GM21825 (cell line): ENCODE measurements around the gene SMARCB1.
A peak's percentile ranks its signal among the peaks of the same experiment; 100 is the strongest.

Source experiments
- ATAC-seq: cut with Tn5 transposase; IDR thresholded peaks from one replicate; pipeline ENCODE4 v1.9.1; 2021; ENCODE audit warnings: mild to moderate bottlenecking, moderate library complexity; ENCODE audit not compliant: unreplicated experiment

Gene SMARCB1

DNA sequence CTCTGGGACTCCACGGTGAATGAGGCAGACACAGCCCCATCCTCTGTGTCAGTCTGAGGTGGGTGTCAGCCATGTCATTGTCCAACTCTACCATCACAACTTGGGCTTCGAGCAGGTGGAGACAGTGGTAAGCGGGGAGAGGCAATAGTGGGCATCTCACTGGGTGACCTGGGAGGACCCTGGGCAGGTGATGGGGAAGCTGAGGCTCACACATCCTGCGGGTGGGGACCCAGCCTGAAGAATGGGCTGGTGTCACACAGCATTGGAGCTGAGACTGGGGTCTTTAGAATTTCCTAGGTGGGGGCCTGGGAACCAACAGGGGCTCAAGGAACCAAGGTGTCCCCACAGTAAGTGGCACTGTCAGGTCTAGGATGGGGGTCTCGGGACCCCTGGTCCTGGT lies 7.0 kb upstream of the SMARCB1 start:
- ATAC-seq, result no peak

DNA sequence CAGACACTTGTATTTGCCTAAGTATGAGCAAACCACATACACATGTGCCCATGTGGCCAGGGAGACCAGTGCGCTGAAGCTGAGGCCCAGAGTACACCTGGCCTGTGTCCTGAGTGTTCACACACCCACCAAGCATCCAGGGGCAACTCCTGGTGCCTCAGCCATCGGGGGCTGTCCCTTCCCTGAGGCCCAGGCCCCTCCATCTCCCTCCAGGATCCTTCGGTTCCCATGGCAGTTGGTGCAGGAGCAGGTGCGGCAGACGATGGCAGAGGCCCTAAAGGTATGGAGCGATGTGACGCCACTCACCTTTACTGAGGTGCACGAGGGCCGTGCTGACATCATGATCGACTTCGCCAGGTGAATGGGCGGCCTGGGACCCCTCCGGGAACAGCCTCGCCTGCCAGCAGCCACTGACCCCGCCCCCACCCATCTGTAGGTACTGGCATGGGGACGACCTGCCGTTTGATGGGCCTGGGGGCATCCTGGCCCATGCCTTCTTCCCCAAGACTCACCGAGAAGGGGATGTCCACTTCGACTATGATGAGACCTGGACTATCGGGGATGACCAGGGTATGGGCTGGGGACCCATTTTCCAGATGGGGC lies 6.5 kb upstream of the SMARCB1 start:
- no peak for ATAC-seq

DNA sequence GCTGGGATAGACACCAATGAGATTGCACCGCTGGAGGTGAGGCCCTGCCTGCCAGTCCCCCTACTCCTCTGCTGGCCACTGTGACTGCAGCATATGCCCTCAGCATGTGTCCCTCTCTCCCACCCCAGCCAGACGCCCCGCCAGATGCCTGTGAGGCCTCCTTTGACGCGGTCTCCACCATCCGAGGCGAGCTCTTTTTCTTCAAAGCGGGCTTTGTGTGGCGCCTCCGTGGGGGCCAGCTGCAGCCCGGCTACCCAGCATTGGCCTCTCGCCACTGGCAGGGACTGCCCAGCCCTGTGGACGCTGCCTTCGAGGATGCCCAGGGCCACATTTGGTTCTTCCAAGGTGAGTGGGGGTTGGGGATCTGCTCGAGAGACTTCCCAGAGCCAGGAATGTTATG lies 5.7 kb upstream of the SMARCB1 start:
- no peak for ATAC-seq

DNA sequence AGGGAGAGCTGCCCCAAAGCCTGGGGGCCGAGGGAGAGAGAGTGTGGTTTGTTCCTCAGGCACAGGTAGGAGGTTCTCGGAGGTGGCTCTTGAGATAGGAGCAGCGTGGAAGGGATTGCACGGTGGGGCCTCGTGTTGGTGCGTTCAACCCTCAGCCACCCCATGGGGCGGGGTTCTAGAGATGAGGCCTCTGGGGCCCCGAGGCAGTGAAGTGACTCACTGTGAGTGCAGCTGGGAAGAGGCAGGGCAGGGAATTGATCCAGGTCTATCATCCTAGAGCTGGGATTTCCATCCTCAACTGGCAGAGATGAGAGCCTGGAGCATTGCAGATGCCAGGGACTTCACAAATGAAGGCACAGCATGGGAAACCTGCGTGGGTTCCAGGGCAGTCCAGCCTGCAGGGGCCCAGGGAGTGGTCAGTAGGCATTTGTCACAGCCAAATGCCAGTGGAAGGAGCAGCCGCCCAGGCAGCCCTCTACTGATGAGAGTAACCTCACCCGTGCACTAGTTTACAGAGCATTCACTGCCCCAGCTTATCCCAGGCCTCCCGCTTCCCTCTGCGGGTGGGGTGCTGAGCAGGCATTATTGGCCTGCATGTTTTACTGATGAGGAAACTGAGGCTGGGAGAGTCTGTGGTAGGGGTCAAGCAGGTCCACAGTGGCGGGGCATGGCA lies 5.1 kb upstream of the SMARCB1 start:
- no peak for ATAC-seq

DNA sequence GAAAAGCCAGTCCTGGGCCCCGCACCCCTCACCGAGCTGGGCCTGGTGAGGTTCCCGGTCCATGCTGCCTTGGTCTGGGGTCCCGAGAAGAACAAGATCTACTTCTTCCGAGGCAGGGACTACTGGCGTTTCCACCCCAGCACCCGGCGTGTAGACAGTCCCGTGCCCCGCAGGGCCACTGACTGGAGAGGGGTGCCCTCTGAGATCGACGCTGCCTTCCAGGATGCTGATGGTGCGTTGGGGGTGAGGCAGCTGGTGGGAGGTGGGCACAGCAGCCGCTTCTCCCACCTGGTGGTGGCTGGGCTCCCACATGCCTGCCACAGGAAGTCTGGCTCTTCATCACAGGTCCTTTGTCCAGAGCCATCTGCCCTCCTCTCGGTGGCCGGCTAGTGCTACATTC lies 4.5 kb upstream of the SMARCB1 start:
- no peak for ATAC-seq

DNA sequence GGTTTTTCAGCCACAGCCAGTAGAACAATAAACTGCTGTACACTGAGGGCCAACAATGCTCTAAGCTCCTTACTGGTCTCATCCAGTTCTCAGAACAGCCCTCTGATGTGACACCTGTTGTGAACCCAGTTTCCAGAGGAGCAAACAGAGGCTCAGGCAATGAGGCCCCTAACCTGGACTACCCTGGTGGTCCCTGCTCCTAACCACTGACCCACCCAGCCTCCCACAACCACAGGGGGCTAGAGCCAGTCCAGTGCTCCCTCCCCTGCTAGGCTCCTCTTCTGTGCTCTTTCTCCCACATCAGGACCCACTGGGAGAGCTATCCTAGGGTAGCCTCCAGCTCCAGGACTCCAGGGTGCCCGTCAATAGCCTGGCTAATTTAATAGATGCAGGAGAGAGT lies 4.1 kb upstream of the SMARCB1 start:
- no peak for ATAC-seq

DNA sequence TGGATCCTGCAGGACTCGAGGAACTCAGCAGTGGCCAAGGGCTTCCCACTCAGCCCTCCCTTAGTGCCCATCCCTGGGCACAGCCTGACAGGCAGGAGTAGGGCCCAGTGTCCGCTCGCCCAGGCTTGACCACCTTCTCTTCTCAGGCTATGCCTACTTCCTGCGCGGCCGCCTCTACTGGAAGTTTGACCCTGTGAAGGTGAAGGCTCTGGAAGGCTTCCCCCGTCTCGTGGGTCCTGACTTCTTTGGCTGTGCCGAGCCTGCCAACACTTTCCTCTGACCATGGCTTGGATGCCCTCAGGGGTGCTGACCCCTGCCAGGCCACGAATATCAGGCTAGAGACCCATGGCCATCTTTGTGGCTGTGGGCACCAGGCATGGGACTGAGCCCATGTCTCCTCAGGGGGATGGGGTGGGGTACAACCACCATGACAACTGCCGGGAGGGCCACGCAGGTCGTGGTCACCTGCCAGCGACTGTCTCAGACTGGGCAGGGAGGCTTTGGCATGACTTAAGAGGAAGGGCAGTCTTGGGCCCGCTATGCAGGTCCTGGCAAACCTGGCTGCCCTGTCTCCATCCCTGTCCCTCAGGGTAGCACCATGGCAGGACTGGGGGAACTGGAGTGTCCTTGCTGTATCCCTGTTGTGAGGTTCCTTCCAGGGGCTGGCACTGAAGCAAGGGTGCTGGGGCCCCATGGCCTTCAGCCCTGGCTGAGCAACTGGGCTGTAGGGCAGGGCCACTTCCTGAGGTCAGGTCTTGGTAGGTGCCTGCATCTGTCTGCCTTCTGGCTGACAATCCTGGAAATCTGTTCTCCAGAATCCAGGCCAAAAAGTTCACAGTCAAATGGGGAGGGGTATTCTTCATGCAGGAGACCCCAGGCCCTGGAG lies 3.3 kb upstream of the SMARCB1 start:
- no peak for ATAC-seq

DNA sequence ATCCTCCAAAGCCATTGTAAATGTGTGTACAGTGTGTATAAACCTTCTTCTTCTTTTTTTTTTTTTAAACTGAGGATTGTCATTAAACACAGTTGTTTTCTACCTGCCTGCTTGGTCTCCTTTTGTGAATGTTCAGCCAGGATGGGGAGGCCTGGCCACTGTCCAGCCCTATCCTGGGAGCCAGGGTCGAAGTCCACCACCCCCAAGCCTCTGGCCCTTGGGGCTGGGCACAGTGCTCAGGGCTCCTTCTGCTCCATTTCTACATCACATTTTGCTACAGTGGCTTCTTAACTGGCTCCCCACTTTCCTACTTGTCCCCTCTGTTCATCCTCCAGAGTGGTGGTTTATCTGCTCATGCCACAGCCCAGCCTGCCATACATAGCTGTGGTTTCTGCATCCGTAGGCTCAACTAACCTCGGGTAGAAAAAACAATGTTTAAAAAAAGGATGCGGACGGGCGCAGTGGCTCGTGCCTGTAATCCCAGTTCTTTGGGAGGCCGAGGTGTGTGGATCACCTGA lies 2.5 kb upstream of the SMARCB1 start:
- ATAC-seq, result no peak

DNA sequence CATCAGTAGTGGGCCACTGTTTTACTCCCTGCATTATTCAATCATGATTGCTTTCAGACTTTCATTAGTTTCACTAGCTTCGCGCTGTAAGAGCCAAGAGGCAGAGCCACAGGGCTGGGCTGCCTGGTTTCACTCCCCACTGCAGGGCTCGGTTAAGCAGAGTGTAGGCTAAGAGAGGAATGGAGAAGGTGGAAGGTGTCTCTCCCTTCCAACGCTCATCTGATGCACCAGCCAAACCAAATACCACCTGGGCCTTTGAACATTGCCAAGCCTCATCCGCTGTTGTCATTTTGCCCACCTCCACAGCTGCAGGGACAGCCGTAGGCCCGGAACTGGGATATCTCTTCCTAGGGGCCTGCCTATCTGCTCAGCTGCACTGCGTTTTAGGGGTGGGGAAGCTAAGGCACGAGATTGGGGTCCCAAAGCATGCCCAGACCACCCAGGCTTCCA lies 480 bp upstream of the SMARCB1 start:
- ATAC-seq, result no peak

DNA sequence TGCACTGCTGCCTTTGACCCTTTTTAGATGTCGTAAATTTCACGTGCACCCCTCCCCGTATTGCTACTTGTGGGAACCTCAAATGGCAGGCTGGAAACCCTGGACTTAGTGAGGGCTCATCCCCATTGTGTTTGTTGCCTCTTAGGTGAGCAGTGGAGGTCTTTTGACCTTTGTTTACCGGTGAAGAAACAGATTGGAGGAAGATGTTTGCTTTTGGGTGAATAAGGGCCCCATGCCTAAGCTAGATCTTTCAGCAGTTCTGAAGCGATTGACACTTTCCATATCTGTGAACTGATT lies 782 bp downstream of the SMARCB1 start:
- no peak for ATAC-seq

DNA sequence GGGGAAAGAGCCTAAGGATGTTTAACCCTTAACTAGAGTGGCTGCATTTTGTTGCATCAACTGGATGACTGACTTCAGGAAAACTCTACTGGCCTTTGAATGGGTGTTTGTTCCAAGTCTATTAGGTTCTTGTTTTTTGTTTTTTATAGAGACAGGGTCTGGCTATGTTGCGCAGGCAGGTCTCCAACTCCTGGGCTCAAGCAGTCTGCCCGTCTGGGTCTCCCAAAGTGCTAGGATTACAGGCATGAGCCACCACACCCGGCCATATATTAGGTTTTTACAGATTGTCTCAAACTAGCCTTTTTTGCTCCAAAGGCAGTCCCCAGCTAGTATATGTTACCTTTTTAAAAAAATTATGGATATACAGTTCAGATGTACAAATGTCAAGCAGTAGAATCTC lies 1.1 kb downstream of the SMARCB1 start:
- ATAC-seq, result no peak

DNA sequence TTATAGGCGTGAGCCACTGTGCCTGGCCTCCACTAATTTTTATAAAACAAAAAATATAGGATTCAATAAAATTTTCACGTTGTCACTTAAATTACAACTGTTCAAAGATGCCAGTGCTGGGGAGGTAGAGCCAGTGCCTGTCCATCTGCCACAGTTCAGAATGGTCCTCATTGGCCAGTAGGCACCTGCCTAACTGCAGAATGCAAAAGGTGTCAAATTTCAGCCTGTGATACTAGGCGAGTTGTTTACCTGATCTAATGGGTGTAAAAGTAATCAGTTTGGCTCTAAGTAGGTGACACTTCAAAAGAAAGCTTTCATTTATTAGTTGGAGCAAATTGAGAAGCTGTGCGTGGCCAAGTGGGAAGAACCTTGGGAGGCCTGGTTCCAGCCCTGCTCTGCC lies 2.4 kb downstream of the SMARCB1 start:
- no peak for ATAC-seq

DNA sequence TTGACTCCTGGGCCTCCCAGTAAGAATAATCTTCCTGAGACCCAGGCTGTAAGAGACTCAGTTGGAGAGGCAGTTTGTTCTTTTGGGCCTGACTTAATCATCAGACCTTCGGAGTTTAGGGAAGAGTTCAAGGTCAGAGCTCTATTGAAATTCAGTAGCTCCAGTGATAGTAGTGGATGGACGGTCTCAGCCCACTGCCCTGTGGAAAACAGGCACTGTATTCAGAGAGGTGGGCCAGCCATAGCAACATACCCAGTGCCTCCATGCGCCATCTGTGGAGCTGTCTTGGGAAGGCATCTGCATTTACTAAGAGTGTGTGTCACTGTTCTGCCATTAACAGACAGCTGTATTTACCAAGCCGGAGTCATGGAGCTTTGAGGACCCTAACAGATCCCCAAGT lies 2.9 kb downstream of the SMARCB1 start:
- no peak for ATAC-seq

DNA sequence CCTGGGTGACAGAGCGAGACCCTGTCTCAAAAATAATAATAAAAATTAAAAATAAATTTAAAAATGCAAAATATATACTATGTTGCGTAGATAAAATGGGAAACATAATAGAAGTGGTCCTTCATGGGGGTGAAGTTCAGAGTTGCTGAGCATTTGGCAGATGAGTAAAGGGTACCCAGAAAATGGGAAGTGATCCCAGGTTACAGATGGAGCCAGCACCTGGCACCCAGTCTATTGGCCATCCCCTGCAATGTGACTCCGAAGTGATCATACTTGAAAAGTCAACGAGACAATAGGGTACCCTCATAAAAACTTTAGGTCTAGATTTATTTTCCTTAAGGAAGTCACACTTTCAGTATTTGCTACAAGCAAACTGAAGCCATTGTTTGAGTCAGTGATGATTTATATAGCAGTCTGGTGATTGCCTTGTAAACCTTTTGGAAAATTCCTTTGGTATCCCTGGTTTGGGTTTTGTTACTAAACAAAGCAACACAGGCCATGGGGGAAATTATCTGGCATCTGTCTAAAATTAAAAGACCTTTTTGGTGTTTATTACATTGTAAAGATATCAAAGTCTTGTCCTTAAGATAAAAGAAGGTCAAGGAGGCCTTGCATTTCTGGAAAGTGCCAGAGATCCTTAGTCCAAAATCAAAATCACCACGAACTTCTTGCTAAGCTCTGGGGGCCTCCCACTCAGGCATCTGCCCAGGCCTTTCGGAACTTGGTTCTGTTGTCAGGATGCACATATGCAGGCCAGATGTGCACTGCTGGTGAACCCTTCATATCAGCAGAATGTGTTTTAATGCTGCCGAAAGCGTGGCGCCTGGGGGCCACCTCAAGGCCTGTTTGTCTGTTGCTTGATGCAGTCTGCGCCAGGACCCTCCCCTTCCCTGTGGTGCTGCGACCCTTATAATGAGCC lies 4.3 kb downstream of the SMARCB1 start:
- no peak for ATAC-seq

DNA sequence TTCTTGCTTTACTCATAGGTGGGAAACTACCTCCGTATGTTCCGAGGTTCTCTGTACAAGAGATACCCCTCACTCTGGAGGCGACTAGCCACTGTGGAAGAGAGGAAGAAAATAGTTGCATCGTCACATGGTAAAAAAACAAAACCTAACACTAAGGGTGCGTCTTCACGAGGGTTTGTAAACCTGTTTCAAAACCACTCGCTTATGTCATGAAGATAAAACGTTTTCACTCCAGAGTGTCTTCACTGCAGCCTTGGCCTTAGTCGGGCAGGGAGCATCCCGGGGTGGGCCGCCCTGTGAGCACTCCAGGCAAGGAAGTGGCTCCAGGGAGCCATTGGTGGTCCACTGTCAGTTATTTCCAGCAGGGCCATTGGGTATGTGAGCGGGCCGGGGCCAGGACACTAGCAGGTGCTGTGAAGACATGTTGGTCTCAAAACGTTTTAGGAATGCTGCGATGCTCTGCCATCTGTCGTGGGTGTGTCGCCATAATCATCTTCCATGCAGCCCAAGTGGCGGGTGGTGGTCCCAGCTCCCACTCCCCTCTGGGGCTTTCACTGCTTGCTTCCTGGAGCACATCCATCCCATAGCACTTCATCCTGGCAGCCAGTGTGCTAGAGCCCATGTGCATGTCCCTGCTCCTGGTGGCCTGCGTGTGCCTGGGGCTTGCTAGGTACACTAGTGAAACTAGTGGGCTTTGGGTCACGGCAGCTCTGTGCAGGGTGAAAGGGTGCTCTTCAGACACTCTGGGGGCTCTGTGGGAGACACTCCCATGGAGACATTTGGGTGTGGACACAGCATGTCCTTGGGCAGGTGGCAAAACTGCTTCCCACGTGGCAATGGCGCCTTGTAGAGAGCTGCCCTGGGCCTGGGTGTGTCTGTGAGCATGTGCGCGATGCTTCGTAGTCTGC lies 5.2 kb downstream of the SMARCB1 start:
- ATAC-seq, result no peak

DNA sequence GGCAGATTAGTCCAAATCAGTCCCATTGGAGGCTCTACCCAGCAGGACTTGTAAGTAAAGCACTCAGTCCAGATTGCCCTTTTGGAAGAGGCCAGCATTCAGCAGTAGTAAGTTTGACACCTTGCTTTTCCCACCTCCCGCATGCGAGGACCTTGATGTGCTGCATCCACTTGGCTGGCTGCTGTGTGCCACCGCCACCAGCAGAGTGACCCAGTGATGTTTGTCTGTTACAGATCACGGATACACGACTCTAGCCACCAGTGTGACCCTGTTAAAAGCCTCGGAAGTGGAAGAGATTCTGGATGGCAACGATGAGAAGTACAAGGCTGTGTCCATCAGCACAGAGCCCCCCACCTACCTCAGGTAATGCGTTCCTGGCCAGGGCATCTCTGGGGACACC lies 6.6 kb downstream of the SMARCB1 start:
- ATAC-seq, result no peak

DNA sequence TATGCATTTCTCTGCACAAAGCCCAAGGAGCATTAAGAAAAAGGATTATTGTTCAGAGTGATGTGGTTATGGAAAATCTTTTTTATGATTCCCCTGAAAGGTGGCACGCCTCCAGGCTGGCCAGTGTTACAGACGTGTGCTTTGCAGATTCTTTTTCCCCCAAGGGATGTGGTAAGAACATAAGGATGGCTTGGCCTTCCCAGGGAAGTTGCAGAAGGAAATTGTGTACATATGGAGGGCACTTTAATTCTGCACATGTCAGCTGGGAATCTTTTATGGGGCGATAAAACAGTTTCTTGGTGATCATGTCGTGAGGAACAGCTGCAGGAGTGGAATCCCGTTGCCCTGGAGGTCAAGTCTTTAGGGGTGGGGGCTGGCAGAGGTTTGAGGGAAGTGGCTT lies 9.7 kb downstream of the SMARCB1 start:
- ATAC-seq, result no peak

DNA sequence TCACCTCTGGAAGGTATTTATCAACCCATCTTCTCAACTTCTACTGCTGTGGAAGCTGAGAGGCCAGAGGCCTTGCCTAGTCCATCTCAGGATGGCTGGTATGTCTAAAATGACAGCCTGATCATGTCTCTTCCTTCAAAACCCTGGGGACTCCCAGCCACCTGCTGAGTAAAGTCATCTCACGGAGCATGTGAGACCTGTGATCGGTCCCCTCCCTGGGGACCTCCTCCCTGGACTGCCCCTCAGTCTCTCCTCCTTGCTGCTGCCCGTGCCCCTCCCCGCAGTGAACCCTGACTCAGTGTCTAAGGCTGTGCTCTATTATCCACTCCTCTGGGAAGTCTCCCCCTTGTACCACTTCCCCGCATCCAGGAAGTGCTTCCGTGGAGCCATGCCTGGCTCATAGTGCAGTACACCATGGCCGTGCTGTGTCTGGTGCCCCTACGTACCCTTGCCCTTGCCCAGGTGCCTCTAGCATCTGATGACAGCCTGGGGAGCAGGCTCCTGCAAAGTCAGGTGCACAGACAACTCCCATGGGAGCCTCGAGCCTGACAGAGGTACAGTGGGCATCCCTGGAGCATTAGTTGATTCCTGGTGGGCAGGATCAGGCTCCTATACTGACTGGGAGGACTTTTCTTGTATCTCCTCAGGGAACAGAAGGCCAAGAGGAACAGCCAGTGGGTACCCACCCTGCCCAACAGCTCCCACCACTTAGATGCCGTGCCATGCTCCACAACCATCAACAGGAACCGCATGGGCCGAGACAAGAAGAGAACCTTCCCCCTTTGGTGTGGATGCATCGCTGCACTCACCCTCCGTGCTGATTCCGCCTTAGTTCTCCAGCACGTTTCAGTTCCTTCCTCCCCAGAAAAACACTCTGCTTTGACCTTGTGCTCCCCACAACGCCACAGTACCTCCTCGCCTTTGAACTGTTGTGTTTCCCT lies 13.8 kb downstream of the SMARCB1 start:
- peak; percentile 61 for ATAC-seq
